GM23248 (cell line): ENCODE data around the gene ITGAV. TPM values are rescaled to one million over a fixed set of nuclear protein-coding genes. Genes with fewer than 3 reads are reported as not detected.

Source experiments
- DNase-seq: peaks from one replicate; pipeline ENCODE4 v3.0.0-alpha.2; 2015
- H2AFZ ChIP-seq: fragments of 200-600 bp; sonication (generic); 2 replicates; pipeline ENCODE4 v1.6.1; 2016; ENCODE audit warnings: antibody characterized with exemption
- H3F3A ChIP-seq: fragments of 200-600 bp; sonication (generic); 2 replicates; pipeline ENCODE4 v1.6.1; 2016; ENCODE audit warnings: mild to moderate bottlenecking, antibody characterized with exemption, mixed run types; ENCODE audit not compliant: insufficient read depth
- H3K27ac ChIP-seq: fragments of 200-600 bp; sonication (generic); 2 replicates; pipeline ENCODE4 v1.5.1; 2016; ENCODE audit warnings: mild to moderate bottlenecking
- H3K27me3 ChIP-seq: fragments of 200-600 bp; sonication (generic); replicated peaks from 2 replicates; pipeline ENCODE4 v1.6.1; 2016; ENCODE audit warnings: mild to moderate bottlenecking; ENCODE audit not compliant: insufficient read depth
- H3K36me3 ChIP-seq: fragments of 200-600 bp; sonication (generic); 2 replicates; pipeline ENCODE4 v1.6.1; 2016; ENCODE audit warnings: low read depth, mild to moderate bottlenecking
- H3K4me1 ChIP-seq: fragments of 200-600 bp; sonication (generic); 2 replicates; pipeline ENCODE4 v1.6.1; 2016; ENCODE audit warnings: mild to moderate bottlenecking; ENCODE audit not compliant: insufficient read depth
- H3K4me2 ChIP-seq: fragments of 200-600 bp; sonication (generic); one replicate; pipeline ENCODE4 v1.6.1; 2016; ENCODE audit warnings: mild to moderate bottlenecking; ENCODE audit not compliant: unreplicated experiment
- H3K4me3 ChIP-seq: fragments of 200-600 bp; sonication (generic); 2 replicates; pipeline ENCODE4 v1.5.1; 2016; ENCODE audit warnings: mild to moderate bottlenecking
- H3K79me2 ChIP-seq: fragments of 200-600 bp; sonication (generic); 2 replicates; pipeline ENCODE4 v1.6.1; 2016; ENCODE audit warnings: mild to moderate bottlenecking; ENCODE audit not compliant: insufficient read depth
- H3K9ac ChIP-seq: fragments of 200-600 bp; sonication (generic); 2 replicates; pipeline ENCODE4 v1.6.1; 2016; ENCODE audit warnings: mild to moderate bottlenecking
- H3K9me2 ChIP-seq: fragments of 200-600 bp; sonication (generic); 2 replicates; pipeline ENCODE4 v1.6.1; 2016; ENCODE audit warnings: mixed run types, mild to moderate bottlenecking, moderate library complexity; ENCODE audit not compliant: insufficient read depth
- H3K9me3 ChIP-seq: fragments of 200-600 bp; sonication (generic); one replicate; pipeline ENCODE4 v1.6.1; 2017; ENCODE audit warnings: low read depth
- H4K20me1 ChIP-seq: fragments of 200-600 bp; sonication (generic); 2 replicates; pipeline ENCODE4 v1.6.0; 2016; ENCODE audit not compliant: insufficient read depth
- EZH2 ChIP-seq: fragments of 200-600 bp; sonication (generic); IDR thresholded peaks from 2 replicates; pipeline ENCODE4 v1.6.1; 2018; ENCODE audit warnings: antibody characterized with exemption, mild to moderate bottlenecking; ENCODE audit not compliant: insufficient read depth, poor library complexity, severe bottlenecking
- EZH2phosphoT487 ChIP-seq: fragments of 200-600 bp; sonication (generic); IDR thresholded peaks from 2 replicates; pipeline ENCODE4 v1.6.1; 2018; ENCODE audit warnings: antibody characterized with exemption, moderate library complexity, mild to moderate bottlenecking, low read depth; ENCODE audit not compliant: insufficient read depth
- WGBS, 2 experiments: methylation state at CpG; one replicate each; pipeline ENCODE4 v1.1.6; 2015 to 2017; ENCODE audit warnings: low lambda C conversion rate in 2 of 2, low coverage in 1 of 2; ENCODE audit errors: missing lambda C conversion rate in 2 of 2; 5-methylcytosine and 5-hydroxymethylcytosine counted together
- in situ Hi-C: fragments of 300-500 bp; cut with MboI; formaldehyde crosslinking; loops from 2 replicates; pipeline ENCODE4 v1.15.0; 2020
- polyA plus RNA-seq: library from polyadenylated mRNA; unstranded; fragments of >200 nt; fragmentation: Nextera tagmentation; extraction: Ambion mirVana; gene quantifications from 2 replicates; pipeline ENCODE4 v1.2.1, GENCODE V29; 2016
- total RNA-seq: library from RNA; depleted of rRNA; stranded (reverse); fragments of >200 nt; shearing (Covaris generic); gene quantifications from 2 replicates; pipeline ENCODE4 v1.2.3, GENCODE V29; 2014

The ITGAV gene
- total and polyA plus RNA-seq, 2 experiments from 2014 or later: 61.9 to 250 TPM

- WGBS, 2 experiments: 79 to 91% methylated on average over 2 of the region's 2 CpGs
- no peaks in the 10 kb centered on the region for H3K27me3 ChIP-seq
- H3K4me3 ChIP-seq: no peak overlapping the region
- in situ Hi-C loops: no loop called here
- H4K20me1 ChIP-seq: no peaks in the 10 kb centered on the region
- H3K4me2 ChIP-seq: no peak overlapping the region
- H3K9ac ChIP-seq: no peak overlapping the region
- no peaks in the 10 kb centered on the region for H3K79me2 ChIP-seq
- 0 out of 2 replicates have a peak, but pooled peaks cover 4% of the 10 kb centered on the region for H3K4me1 ChIP-seq
- TF ChIP-seq EZH2phosphoT487 (no peak), EZH2 (no peak)
- no peaks in the 10 kb centered on the region for H3K9me3 ChIP-seq
- DNase-seq: no peak
- H3K9me2 ChIP-seq: no peaks in the 10 kb centered on the region
- no peaks in the 10 kb centered on the region for H3K36me3 ChIP-seq
- H2AFZ ChIP-seq: no peak overlapping the region
- no peak overlapping the region for H3K27ac ChIP-seq
- peaks cover 11% of the 10 kb centered on the region; the same call in 1 of the 2 replicates for H3F3A ChIP-seq
Measured at GRCh38 chr2:186690786-186691185, 100.9 kb downstream of the ITGAV start.

DNA sequence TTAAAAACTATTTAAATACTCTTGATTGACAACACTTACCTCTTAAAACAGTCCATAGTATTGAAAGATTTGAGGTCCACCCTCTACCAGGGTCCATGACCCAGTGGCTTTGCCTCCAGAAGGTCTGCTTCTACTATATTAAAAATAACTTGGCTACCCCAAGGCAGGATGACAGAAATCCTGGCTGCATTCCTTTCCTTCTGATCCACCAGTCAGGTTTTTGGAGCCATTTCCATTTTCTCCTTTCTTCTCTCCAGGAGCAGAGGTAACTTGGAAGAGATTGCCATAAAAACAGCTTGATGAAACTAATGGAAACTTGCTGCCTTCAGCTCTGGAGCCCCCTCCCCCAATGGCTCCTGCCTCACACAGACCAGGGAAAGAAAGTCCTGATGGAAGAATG, 101.4 kb downstream of the ITGAV start:
- no peaks in the 10 kb centered on the region for H3K9me2 ChIP-seq
- no peak overlapping the region for H3K4me3 ChIP-seq
- in situ Hi-C loops: no loop called here
- H3K9me3 ChIP-seq: no peaks in the 10 kb centered on the region
- H3K27me3 ChIP-seq: no peaks in the 10 kb centered on the region
- H3K4me1 ChIP-seq: 0 out of 2 replicates have a peak, but pooled peaks cover 4% of the 10 kb centered on the region
- H4K20me1 ChIP-seq: no peaks in the 10 kb centered on the region
- peaks cover 11% of the 10 kb centered on the region; the same call in 1 of the 2 replicates for H3F3A ChIP-seq
- TF ChIP-seq EZH2 (no peak), EZH2phosphoT487 (no peak)
- no peaks in the 10 kb centered on the region for H3K79me2 ChIP-seq
- DNase-seq: no peak
- H3K9ac ChIP-seq: no peak overlapping the region
- no peak overlapping the region for H2AFZ ChIP-seq
- H3K27ac ChIP-seq: no peak overlapping the region
- no peak overlapping the region for H3K4me2 ChIP-seq
- no peaks in the 10 kb centered on the region for H3K36me3 ChIP-seq

GRCh38 chr2:186691900-186692299, 102.0 kb downstream of the ITGAV start:
- in situ Hi-C loops: no loop called here
- Histone ChIP-seq H3K4me3 (no peak overlapping the region), H3K9ac (no peak overlapping the region), H3K9me3 (no peaks in the 10 kb centered on the region), H2AFZ (no peak overlapping the region), H3K9me2 (no peaks in the 10 kb centered on the region), H3K27me3 (no peaks in the 10 kb centered on the region), H4K20me1 (no peaks in the 10 kb centered on the region), H3K4me1 (0 out of 2 replicates have a peak, but pooled peaks cover 4% of the 10 kb centered on the region), H3K4me2 (no peak overlapping the region), H3F3A (peaks cover 11% of the 10 kb centered on the region; the same call in 1 of the 2 replicates), H3K79me2 (no peaks in the 10 kb centered on the region), H3K36me3 (no peaks in the 10 kb centered on the region), H3K27ac (no peak overlapping the region)
- TF ChIP-seq EZH2 (no peak), EZH2phosphoT487 (no peak)
- 94 to 97% methylated on average over 5 of the region's 5 CpGs for whole genome bisulfite sequencing, 2 experiments
- DNase-seq: no peak

DNA sequence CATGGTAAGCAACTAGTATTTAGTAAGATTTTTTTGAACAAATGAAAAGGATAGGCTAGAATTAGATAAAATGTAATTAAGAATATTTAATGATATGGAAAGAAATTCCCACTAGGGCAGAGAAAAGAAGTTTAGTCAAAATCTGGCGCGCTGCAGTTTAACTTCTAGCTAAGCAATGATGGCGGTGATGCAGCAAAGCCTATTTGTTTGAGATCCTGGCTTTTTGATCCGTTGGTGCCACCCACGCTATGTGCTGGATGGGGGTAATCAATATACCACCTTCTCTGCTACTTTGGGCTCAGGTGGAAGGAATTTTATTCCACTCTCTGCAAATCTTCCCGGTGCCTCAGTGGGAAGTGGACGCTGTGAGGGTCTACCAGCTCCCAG, 103.6 kb downstream of the ITGAV start:
- DNase-seq: peak; percentile 17
- no peaks in the 10 kb centered on the region for H3K9me2 ChIP-seq
- 51% methylated on average over 7 of the region's 7 CpGs for WGBS, 2 experiments
- no peaks in the 10 kb centered on the region for H3K9me3 ChIP-seq
- no peaks in the 10 kb centered on the region for H4K20me1 ChIP-seq
- H3K27me3 ChIP-seq: no peaks in the 10 kb centered on the region
- no peaks in the 10 kb centered on the region for H3K79me2 ChIP-seq
- TF ChIP-seq EZH2 (no peak), EZH2phosphoT487 (no peak)
- peak overlapping the region; percentile 100 for H3K4me2 ChIP-seq
- H3F3A ChIP-seq: peaks cover 11% of the 10 kb centered on the region; the same call in 1 of the 2 replicates
- peak overlapping the region; percentile 73 for H3K9ac ChIP-seq
- peak overlapping the region; percentile 96 for H2AFZ ChIP-seq
- H3K36me3 ChIP-seq: no peaks in the 10 kb centered on the region
- peak overlapping the region; percentile 85 for H3K4me3 ChIP-seq
- no peak overlapping the region for H3K27ac ChIP-seq
- peaks cover 13% of the 10 kb centered on the region for H3K4me1 ChIP-seq
- in situ Hi-C loops: no loop called here
